ENCODE results near the gene ZNF33B.
"Not testable (repeated sequence)": the region's sequence is repeated elsewhere in the genome, so short reads cannot be mapped to it uniquely, and the experiment has no call there.

The ZNF33B gene

DNA sequence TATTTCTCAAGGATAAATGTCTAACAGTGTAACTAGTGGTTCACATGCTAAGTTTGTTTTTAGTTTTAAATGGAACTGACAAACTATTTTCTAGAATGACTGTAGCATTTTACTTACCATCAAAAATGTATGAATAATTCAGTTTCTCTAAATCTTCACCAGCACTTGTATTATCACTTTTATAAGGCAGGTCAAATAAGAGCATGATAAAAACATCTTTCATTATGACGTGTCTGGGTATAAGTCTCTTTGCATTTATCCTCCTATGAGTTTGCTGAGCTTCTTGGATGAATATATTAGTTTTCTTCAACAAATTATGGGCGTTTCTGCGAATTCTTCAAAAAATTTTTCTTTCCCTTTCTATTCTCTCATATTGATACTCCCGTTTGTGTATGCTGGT lies 19.9 kb downstream of the ZNF33B start:
- no peak overlapping the region for H3K4me3 ChIP-seq (ENCODE audit: low read depth, low read length)

DNA sequence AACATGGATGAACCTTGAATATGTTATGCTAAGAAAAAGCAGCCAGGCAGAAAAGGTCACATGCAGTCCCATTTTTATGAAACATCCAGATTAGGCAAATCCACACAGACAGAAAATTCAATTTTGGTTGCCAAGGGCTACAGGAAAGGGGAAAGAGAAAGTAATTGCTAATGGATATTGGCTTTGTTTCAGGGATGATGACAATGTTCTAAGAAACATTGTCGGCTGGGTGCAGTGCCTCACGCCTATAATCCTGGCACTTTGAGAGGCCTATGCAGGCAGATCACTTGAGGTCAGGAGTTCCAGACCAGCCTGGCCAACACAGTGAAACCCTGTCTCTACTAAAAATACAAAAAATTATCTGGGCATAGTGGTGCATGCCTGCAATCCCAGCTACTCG lies 23.0 kb downstream of the ZNF33B start:
- no peak overlapping the region for H3K4me3 ChIP-seq (ENCODE audit: low read depth, low read length)

DNA sequence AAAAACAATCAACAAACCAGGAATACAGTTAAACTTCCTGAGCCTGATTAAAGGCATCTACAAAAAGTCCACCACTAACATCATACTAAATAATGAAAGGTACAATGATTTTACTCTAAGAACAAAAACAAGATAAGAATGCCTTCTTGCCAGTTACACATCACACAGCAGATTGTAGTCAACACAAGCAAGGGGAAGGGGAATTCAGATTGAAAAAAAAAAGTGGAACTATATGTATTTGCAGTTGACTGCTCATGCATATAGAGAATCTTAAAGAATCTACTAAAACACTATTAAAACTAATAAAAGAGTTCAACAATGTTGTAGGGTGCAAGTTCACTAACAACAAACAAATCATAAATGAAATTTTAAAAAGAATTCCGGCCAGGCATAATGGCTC lies 28.5 kb downstream of the ZNF33B start:
- no peak overlapping the region for H3K4me3 ChIP-seq (ENCODE audit: low read depth, low read length)

DNA sequence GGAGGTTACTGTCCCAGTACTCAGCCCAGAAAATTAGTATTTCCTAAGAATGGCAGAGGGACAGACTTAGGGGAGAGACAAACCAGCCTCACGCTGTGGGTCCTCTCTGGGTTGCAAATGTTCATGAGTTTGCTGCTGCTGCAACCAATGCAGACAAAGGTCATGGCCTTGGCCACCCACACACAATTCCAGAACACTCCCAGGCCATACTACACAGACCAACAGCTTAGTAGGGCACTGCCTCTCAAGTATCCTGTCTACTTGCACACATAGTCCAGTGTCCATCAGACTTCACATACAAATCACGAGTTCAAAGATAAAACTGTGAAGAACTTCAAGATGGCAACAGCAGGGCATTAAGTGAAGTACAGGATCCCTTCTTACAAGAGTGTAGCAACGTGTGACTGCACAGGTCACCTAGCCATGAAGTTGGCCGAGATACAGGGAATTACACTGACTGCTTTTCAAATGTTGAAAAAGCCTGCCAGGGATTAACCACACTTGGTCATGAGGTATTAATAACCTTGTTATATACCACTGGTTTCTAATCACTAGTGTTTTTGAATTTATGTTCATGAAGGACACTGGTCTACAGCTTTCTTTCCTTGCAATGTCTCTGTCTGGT lies 40.0 kb downstream of the ZNF33B start:
- no peak overlapping the region for H3K4me3 ChIP-seq (ENCODE audit: low read depth, low read length)

DNA sequence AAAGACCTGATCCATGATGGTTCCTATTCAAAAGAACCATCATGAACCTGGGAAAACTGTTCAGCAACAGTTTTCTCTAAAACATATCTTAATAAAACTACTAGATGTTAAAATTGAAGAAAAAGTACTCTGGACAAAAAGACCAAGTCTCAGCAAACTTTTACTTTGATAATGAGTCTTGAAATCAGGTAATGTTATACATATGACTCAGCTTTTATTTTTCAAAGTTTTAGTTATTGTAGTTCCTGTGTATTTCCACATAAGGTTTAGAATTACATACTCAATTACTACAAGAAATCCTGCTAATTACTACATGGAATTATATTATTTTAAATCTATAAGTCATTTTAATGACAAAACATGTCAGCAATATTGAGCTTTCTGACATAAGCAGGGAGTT lies 42.2 kb downstream of the ZNF33B start:
- no peak overlapping the region for H3K4me3 ChIP-seq (ENCODE audit: low read depth, low read length)

DNA sequence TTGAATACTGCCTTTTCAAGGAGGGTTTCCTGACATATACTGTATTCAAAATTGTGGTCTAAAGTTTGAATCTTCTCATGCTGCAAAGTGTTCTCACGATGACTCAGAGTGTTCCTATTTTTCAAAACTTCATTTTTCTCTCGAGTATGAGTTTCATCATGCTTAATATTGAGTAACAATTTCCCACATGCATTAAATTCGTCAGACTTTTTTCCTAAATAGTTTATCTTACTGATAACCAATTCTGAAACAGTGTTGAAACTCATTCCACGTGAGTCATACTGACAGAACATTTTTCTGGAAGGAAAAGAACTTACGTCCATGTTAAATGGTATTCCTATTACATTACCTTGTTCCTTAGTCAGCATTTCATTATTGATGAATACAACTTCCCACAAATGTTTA lies 44.1 kb downstream of the ZNF33B start:
- H3K4me3 ChIP-seq (ENCODE audit: low read depth, low read length) = no peak overlapping the region

DNA sequence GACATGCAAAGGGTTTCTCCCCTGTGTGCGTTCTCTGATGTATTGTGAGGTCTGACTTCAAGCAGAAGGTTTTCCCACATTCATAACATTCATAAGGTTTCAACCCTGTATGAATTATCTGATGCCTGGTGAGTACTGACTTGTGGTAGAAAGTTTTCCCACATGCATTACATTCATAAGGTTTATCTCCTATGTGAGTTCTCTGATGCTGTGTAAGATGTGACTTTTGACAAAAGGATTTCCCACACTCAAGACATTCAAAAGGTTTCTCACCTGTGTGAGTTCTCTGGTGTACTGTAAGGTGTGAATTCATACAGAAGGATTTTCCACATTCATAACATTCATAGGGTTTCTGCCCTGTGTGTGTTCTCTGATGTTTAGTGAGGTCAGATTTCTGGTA lies 45.1 kb downstream of the ZNF33B start:
- no peak overlapping the region for H3K4me3 ChIP-seq (ENCODE audit: low read depth, low read length)

DNA sequence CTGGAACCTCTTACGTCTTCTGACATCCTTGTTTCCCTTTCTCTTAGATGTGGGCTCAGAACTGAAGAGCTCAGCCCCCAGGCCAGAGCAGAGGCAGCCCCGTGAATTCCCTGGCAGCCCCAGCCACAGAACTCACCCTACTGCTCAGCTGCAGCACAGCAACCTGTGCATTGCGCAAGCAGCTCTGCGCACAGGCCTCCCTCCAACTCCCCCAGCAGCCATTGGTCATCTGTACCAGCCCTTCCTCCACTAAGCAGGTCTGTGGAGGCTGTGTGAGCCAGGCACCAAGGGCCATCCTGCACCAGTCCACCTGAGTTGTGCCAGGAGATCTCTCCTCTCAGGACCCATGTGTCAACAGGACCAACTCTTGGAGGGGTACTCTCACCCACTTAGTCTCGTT lies 54.5 kb downstream of the ZNF33B start:
- no peak overlapping the region for H3K4me3 ChIP-seq (ENCODE audit: low read depth, low read length)

DNA sequence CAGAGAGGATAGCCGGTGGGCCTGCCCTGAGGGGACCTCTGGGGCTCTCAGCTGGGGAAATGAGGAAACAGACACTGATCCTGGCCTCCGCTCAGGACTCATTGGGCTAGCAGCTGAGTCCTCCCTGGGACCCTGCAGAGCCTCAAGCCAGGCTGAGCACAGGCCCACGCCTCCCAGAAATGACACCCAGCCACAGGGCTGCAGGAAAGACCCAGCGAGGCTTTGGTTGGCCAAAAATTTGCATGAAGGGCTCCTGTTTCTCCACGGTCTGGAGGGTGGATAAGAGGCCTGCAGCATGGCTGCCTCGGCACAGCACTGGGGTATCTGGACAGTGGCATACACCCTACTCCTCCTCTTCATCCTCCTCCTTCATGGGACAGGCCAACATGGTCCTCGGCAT lies 60.4 kb downstream of the ZNF33B start:
- no peak overlapping the region for H3K4me3 ChIP-seq (ENCODE audit: low read depth, low read length)

DNA sequence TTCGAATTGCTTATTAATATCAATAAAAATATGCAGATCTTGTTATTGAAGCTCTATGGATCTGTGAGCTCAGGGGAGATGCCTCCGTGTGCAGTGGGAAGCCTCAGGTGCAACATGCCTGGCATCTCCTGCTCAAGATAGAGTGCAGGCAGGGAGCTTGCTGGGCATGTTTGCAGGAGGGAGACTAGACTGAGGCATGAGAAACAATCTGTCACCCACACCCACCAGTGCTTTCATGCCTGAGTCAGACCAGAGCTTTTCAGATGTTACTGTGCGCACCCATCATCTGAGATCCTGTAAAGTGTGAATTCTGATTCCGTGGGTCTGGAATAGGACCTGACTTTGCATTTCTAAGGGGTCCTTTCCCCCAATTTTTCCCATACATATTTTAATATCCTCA lies 62.0 kb downstream of the ZNF33B start:
- H3K4me3 ChIP-seq (ENCODE audit: low read depth, low read length) = no peak overlapping the region

DNA sequence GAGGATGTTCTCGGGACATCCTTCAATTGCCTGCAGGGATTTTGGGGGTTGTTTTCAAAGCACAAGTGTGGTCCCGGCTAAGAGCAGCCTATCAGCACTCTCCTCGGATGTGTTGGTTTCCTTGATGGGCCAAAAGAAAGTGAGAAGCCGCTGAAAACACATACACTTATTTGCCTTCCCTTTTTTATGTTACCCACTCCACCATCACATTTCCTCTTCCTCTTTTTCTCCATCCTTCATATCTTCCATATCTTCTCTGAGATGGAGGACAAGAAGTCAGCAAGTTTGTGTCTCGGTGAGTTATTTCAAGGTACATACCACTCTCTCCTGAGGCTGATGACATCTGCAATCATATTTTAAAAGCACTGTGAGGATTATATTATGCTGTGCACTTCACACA lies 64.0 kb downstream of the ZNF33B start:
- H3K4me3 ChIP-seq (ENCODE audit: low read depth, low read length) = no peak overlapping the region

DNA sequence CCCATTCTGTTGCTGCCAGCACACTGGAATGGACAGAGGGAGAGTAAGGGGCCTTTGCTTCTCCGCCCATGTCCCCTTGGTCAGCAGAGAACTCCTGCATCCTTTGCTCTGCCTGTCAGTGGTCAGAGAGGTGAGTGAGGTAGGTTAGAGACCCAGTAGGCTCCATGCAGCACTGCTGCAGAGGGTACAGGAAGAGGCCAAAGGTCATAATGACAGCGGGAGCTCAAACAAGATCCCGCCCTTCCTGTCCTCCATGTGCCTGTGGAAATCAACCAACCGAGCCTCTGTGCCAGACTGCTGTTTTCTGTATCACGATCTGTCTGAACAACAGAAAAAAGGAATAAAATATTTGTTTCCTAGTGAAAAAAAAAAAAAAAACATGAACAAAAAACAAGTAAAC lies 81.4 kb downstream of the ZNF33B start:
- no peak overlapping the region for H3K4me3 ChIP-seq (ENCODE audit: low read depth, low read length)

DNA sequence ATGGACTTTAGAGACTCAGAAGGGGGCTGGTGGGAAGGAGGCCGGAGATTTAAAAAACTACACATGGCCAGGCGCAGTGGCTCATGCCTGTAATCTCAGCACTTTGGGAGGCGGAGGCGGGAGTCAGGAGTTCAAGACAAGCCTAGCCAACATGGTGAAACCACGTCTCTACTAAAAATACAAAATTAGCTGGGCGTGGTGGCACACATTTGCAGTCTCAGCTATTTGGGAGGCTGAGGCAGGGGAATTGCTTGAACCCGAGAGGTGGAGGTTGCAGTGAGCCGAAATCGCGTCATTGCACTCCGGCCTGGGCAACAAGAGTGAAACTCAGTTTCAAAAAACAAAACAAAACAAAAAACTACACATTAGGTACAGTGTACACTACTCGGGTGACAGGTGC lies 84.8 kb downstream of the ZNF33B start:
- not testable (repeated sequence) for H3K4me3 ChIP-seq (ENCODE audit: low read depth, low read length)

DNA sequence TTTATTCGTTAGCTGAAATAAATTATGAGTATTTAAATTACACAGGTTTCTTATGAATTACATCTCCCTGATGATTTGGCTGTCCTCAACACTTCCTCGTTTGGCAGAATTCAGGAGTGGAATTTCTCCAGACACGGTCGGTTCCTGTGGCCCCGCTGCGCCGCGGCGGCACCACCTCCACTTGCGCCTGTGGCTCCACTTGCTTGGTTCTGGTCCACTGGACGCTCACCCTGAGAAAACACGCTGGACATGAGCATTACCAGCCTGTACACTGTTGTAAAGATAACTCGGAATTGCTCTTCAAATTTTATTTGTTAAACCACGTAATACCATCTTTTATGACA lies 85.3 kb downstream of the ZNF33B start:
- H3K4me3 ChIP-seq (ENCODE audit: low read depth, low read length) = peak overlapping the region; percentile 78

DNA sequence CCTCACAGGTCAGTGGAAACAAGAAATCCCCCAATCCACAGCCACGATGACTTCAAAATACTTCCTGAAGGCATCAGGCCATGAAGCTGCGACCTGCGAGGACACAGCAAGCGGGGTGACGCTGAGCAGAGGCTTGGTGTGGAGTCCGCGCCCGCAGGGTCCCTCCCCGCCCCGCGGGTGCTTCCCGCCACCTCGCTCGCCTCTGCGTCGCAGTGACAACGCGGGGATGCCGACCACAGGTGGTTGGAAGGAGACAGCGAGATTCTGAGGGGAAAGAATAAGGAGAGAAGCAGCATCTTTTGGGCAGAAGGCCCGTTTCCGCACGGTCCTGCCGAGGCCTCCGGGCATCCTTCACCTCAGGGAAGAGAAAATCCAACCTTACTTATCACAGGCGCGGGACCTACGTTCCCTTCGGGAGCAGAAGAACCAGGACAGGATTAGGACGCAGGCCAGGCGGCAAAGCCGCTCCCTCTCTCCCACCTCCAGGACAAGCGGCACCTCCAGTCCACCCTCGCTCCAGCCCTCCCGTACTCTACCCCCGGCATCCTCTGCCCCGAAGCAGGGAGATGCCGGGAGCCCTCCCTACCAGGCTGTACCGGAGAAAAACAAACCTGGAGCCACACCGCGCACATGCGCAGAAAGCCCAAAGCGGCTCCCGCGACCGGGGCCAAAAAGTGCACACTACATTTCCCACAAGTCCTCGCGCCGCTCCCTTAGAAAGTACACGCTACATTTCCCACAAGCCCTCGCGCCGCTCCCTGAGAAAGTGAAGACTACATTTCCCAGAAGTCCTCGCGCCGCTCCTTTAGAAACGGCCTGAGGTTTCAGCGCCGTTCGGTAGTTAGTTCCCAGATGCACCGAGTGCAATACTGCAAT lies 85.9 kb downstream of the ZNF33B start:
- H3K4me3 ChIP-seq (ENCODE audit: low read depth, low read length) = peak overlapping the region; percentile 78

DNA sequence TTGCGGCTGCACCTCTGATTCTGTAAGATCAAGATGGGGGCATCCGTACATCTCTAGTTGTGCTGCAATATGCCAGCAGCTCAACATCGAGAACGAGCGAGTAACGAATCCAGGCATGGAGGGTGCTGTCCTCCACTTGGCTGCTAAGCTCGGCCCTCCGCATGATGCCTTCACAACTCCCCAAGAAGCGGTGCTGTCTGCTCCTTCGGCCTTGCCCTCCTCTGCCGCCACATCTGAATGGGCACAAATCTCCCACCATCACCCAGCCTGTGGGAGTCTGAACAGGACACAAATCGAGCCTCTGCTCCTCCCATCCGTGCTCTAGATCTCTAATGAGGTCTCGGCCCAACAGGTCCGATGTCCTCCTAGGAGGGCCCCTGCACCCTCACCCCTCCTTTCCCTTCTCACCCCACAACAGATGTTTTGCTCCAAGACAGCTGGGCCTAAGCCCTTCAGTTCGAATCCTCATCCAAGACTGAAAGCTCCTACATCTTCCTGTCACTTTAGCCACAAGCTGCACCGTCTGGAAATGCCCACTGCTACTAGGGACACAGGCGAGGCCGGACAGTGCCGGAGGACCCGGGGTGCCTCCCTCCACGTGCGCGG lies 86.7 kb downstream of the ZNF33B start:
- peak overlapping the region; percentile 78 for H3K4me3 ChIP-seq (ENCODE audit: low read depth, low read length)

DNA sequence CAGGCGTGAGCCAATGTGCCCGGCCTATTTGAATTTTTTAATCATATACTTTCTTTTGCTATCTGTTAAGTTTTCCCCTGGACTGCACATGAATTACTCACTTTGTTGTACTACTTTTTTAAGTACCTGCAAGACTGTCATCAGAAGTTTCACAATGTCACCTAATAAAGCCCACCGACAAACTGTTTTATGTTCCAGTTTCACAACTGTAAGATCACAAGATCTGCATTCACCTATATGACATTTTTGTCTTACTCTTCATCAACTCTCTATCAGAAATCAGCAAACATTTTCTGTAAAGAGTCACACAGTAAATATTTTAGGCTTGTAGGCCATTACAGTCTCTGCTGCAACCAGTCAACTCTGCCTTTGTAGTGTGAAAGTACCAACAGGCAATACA lies 88.5 kb downstream of the ZNF33B start:
- H3K4me3 ChIP-seq (ENCODE audit: low read depth, low read length) = no peak overlapping the region

DNA sequence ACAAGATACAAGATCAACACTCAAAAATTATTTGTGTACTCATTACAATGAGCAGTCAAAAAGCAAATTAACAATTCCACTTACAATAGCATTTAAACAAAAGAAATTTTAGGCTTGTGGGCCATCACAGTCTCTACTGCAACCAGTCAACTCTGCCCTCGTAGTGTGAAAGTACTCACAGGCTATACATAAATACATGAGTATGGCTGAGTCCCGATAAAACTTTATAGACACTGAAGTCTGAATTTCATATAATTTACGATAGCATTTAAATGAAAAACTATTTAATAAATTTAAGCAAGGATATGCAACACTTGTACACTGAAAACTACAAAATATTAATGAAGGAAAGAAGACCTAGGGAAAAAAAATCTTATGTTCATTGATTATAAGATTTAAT lies 90.1 kb downstream of the ZNF33B start:
- no peak overlapping the region for H3K4me3 ChIP-seq (ENCODE audit: low read depth, low read length)

DNA sequence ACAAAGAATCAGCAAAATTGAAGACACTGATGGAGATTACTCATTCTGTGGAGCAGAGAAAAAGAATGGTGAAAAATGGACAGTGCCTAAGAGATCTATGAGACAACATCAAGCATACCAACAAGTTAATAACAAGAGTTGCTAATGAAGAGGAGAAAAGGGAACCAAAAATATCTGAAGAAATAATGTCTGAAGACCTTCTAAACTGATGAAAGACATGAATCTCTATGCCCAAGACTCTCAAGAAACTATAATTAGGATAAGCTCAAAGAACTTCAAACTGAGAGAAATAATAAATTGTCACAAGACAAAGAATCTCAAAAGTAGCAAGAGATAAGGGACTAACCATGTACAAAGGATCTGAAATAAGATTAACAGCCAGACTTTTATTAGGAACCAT lies 93.4 kb downstream of the ZNF33B start:
- no peak overlapping the region for H3K4me3 ChIP-seq (ENCODE audit: low read depth, low read length)

DNA sequence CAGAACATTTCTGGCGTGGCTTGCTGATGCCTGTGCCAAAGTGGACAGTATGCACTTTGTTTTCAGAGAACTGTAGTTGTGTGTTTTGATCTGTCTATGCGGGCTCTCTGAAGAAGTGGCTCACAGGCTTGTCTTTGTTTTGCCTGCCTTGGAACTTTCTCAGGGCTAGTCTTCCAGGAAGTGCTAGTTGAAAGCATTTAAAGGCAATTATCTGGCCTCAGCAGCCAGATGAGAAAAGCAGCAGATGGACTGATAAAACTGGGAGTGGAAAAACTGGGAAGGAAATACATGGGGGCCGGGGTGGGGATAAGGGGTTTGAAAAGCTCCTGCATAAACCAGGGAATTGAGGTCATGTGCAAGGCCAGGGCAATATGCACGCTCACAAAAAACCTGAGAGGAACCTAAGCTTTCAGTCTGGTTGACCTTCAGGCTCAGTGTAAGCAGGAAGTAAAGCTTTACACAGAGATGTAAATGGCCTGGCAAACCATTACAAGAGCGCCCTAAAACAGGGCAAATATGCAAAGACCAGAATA lies 94.5 kb downstream of the ZNF33B start:
- no peak overlapping the region for H3K4me3 ChIP-seq (ENCODE audit: low read depth, low read length)
